ENCODE data around the gene NAMPT.
"Not testable (repeated sequence)": the region's sequence is repeated elsewhere in the genome, so short reads cannot be mapped to it uniquely, and the experiment has no call there.

NAMPT gene

GRCh38 chr7:106304568-106304967 lies 19.8 kb upstream of the NAMPT start:
- no peak for DNase-seq (ENCODE audit: low spot score)

GRCh38 chr7:106298631-106299030 lies 13.8 kb upstream of the NAMPT start:
- not testable (repeated sequence) for DNase-seq (ENCODE audit: low spot score)

GRCh38 chr7:106298155-106298554 lies 13.4 kb upstream of the NAMPT start:
- not testable (repeated sequence) for DNase-seq (ENCODE audit: low spot score)

GRCh38 chr7:106294334-106294733 lies 9.6 kb upstream of the NAMPT start:
- DNase-seq (ENCODE audit: low spot score): no peak

- no peak for DNase-seq (ENCODE audit: low spot score)
These were observed 6.5 kb upstream of the NAMPT start for GRCh38 chr7:106291247-106291646.

GRCh38 chr7:106290319-106290718 lies 5.5 kb upstream of the NAMPT start:
- no peak for DNase-seq (ENCODE audit: low spot score)

- DNase-seq (ENCODE audit: low spot score): no peak
These were observed 5.1 kb upstream of the NAMPT start for GRCh38 chr7:106289848-106290247.

- DNase-seq (ENCODE audit: low spot score): no peak
These were observed 3.5 kb upstream of the NAMPT start for GRCh38 chr7:106288263-106288662.

GRCh38 chr7:106287786-106288185 lies 3.0 kb upstream of the NAMPT start:
- DNase-seq (ENCODE audit: low spot score): no peak

- no peak for DNase-seq (ENCODE audit: low spot score)
These were observed 1.2 kb upstream of the NAMPT start for GRCh38 chr7:106285855-106286492.

- DNase-seq (ENCODE audit: low spot score): peak; percentile 92
These were observed 470 bp upstream of the NAMPT start for GRCh38 chr7:106285051-106285854.

GRCh38 chr7:106283831-106284713 lies 711 bp downstream of the NAMPT start:
- peak; percentile 21 for DNase-seq (ENCODE audit: low spot score)

GRCh38 chr7:106283501-106283830 lies 1.3 kb downstream of the NAMPT start:
- no peak for DNase-seq (ENCODE audit: low spot score)

- DNase-seq (ENCODE audit: low spot score): no peak
These were observed 1.9 kb downstream of the NAMPT start for GRCh38 chr7:106282852-106283251.

GRCh38 chr7:106282390-106282789 lies 2.4 kb downstream of the NAMPT start:
- no peak for DNase-seq (ENCODE audit: low spot score)

- DNase-seq (ENCODE audit: low spot score): no peak
These were observed 3.0 kb downstream of the NAMPT start for GRCh38 chr7:106281585-106282318.

GRCh38 chr7:106281127-106281526 lies 3.7 kb downstream of the NAMPT start:
- no peak for DNase-seq (ENCODE audit: low spot score)

GRCh38 chr7:106279425-106280197 lies 5.2 kb downstream of the NAMPT start:
- DNase-seq (ENCODE audit: low spot score): no peak

- no peak for DNase-seq (ENCODE audit: low spot score)
These were observed 6.1 kb downstream of the NAMPT start for GRCh38 chr7:106278695-106279094.

GRCh38 chr7:106277976-106278375 lies 6.8 kb downstream of the NAMPT start:
- no peak for DNase-seq (ENCODE audit: low spot score)

- no peak for DNase-seq (ENCODE audit: low spot score)
These were observed 8.3 kb downstream of the NAMPT start for GRCh38 chr7:106276513-106276912.
